ENCODE results near the gene FGF1.

DNA sequence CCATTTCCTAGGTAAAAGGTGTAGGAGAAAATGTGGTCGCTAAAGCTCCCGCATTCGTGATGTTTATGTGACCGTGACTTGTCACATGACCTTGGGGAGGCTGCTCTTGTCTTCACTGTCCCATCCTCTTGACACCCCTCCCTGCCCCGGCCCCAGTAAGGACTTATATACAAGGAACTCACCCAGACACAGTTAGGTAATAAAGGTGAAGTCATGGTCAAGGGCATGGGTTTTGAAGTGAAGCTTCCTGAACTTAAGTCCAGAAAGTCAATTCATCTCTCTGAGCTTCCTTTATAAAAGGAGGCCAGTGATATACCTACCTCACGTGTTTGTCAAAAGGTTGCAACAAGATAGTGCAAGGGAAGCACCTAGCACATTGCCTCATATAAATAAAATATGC, 17.6 kb downstream of the FGF1 start:
- TF ChIP-seq POLR2A (IDR thresholded peaks at IDR 0.05), result no peak
- TF ChIP-seq, protein P1, sequence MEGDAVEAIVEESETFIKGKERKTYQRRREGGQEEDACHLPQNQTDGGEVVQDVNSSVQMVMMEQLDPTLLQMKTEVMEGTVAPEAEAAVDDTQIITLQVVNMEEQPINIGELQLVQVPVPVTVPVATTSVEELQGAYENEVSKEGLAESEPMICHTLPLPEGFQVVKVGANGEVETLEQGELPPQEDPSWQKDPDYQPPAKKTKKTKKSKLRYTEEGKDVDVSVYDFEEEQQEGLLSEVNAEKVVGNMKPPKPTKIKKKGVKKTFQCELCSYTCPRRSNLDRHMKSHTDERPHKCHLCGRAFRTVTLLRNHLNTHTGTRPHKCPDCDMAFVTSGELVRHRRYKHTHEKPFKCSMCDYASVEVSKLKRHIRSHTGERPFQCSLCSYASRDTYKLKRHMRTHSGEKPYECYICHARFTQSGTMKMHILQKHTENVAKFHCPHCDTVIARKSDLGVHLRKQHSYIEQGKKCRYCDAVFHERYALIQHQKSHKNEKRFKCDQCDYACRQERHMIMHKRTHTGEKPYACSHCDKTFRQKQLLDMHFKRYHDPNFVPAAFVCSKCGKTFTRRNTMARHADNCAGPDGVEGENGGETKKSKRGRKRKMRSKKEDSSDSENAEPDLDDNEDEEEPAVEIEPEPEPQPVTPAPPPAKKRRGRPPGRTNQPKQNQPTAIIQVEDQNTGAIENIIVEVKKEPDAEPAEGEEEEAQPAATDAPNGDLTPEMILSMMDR (IDR thresholded peaks at IDR 0.05), result no peak

Measured in breast epithelium (tissue), 3 donors.